CD8-positive, alpha-beta memory T cell (primary cell): Measurements from ENCODE around the gene TMPRSS2. TPM values are rescaled to one million over a fixed set of nuclear protein-coding genes. Genes with fewer than 3 reads are reported as not detected.

ENCODE experiments used
- CTCF ChIA-PET: fragments of 350-600 bp; sonication (Branson Sonifier 250); formaldehyde crosslinking; loops from one replicate; lab custom pipeline; 2021; ENCODE audit warnings: antibody characterized with exemption; lab: Charles Lee
- POLR2A ChIA-PET: fragments of 350-600 bp; sonication (Branson Sonifier 250); formaldehyde crosslinking; loops from one replicate; lab custom pipeline; 2021; ENCODE audit warnings: antibody characterized with exemption; lab: Charles Lee
- DNase-seq, 5 donors: peaks; one replicate each; pipeline versions ENCODE4 v3.0.0 to v3.0.0-alpha.2; 2020 to 2022; ENCODE audit warnings: mixed read lengths in 1 of 5
- H3K27ac ChIP-seq: one replicate; pipeline ENCODE4 v1.7.0; 2013; ENCODE audit warnings: low read depth, mild to moderate bottlenecking, low read length, moderate library complexity
- H3K27me3 ChIP-seq: 2 replicates; pipeline ENCODE4 v1.7.0; 2013; ENCODE audit warnings: low read length, mild to moderate bottlenecking; ENCODE audit not compliant: insufficient read depth, poor library complexity, severe bottlenecking
- H3K36me3 ChIP-seq: 2 replicates; pipeline ENCODE4 v1.7.0; 2013; ENCODE audit warnings: mild to moderate bottlenecking, low read length, moderate library complexity; ENCODE audit not compliant: insufficient read depth
- H3K4me1 ChIP-seq: 2 replicates; pipeline ENCODE4 v1.7.0; 2013; ENCODE audit warnings: mild to moderate bottlenecking, low read length, moderate library complexity; ENCODE audit not compliant: insufficient read depth
- H3K4me3 ChIP-seq: 2 replicates; pipeline ENCODE4 v1.7.0; 2013; ENCODE audit warnings: mild to moderate bottlenecking, low read length
- H3K9me3 ChIP-seq: 2 replicates; pipeline ENCODE4 v1.7.0; 2013; ENCODE audit warnings: mild to moderate bottlenecking, low read length
- H3K27ac Mint-ChIP-seq, 8 donors: one replicate each; pipeline ENCODE4 v1.8.0; 2020 to 2021; ENCODE audit warnings: mixed read lengths in 8 of 8, mild to moderate bottlenecking in 6 of 8, inconsistent platforms in 3 of 8, moderate library complexity in 3 of 8
- H3K27me3 Mint-ChIP-seq, 2 donors: one replicate each; pipeline ENCODE4 v1.8.0; 2020 to 2021; ENCODE audit warnings: mixed read lengths in 2 of 2, mild to moderate bottlenecking in 1 of 2, moderate library complexity in 1 of 2
- H3K36me3 Mint-ChIP-seq, 3 donors: one replicate each; pipeline ENCODE4 v1.8.0; 2020 to 2021; ENCODE audit warnings: mixed read lengths in 3 of 3, inconsistent platforms in 1 of 3, mild to moderate bottlenecking in 1 of 3
- H3K4me1 Mint-ChIP-seq, 3 donors: one replicate each; pipeline ENCODE4 v1.8.0; 2020 to 2021; ENCODE audit warnings: mixed read lengths in 3 of 3, inconsistent platforms in 1 of 3, mild to moderate bottlenecking in 1 of 3
- H3K4me3 Mint-ChIP-seq, 7 donors: one replicate each; pipeline ENCODE4 v1.8.0; 2020 to 2021; ENCODE audit warnings: mixed read lengths in 7 of 7, mild to moderate bottlenecking in 6 of 7, moderate library complexity in 4 of 7, inconsistent platforms in 2 of 7
- H3K9me3 Mint-ChIP-seq, 5 donors: one replicate each; pipeline ENCODE4 v1.8.0; 2020 to 2022; ENCODE audit warnings: mixed read lengths in 5 of 5, mild to moderate bottlenecking in 3 of 5, moderate library complexity in 2 of 5, inconsistent platforms in 1 of 5
- polyA plus RNA-seq: library from polyadenylated mRNA; unstranded; fragments of 300-500 nt; fragmentation: Illumina TruSeq; gene quantifications from one replicate; pipeline ENCODE4 v1.2.3, GENCODE V29; 2021
- total RNA-seq, 2 experiments: library from RNA; stranded (reverse); gene quantifications; one replicate each; pipeline ENCODE4 v1.2.3, GENCODE V29; 2021

Gene TMPRSS2
- total and polyA plus RNA-seq, 3 experiments from 2014 or later: not detected

- Mint-ChIP-seq H3K4me1 (no peaks in the 10 kb centered on the region), H3K27ac (peak overlapping the region in 1 of 8 donors; percentile 55), H3K4me3 (no peak overlapping the region), H3K36me3 (peaks cover 6 to 96% (median 35%) of the 10 kb centered on the region in 3 donors), H3K27me3 (no peaks in the 10 kb centered on the region), H3K9me3 (no peaks in the 10 kb centered on the region)
- no peaks in the 10 kb centered on the region for H3K9me3 ChIP-seq
- H3K4me1 ChIP-seq: no peaks in the 10 kb centered on the region
- H3K27ac ChIP-seq: no peak overlapping the region
- H3K27me3 ChIP-seq: no peaks in the 10 kb centered on the region
- ChIA-PET POLR2A (no interaction called here), CTCF (interaction anchor here (1.2 kb wide), 1 partner anchor 9 kb away, joined by 3 read pairs; no protein-coding TSS in a partner anchor)
- no peak for DNase-seq
- H3K4me3 ChIP-seq: no peak overlapping the region
- H3K36me3 ChIP-seq: peaks cover 47% of the 10 kb centered on the region
Observed at GRCh38 chr21:41449613-41450012, 58.3 kb downstream of the TMPRSS2 start.

GRCh38 chr21:41447356-41447755, 60.6 kb downstream of the TMPRSS2 start:
- H3K27ac ChIP-seq: no peak overlapping the region
- Mint-ChIP-seq H3K36me3 (peaks cover 17 to 94% (median 46%) of the 10 kb centered on the region in 3 donors), H3K27me3 (no peaks in the 10 kb centered on the region), H3K27ac (peak overlapping the region in 1 of 8 donors; percentile 36), H3K4me3 (no peak overlapping the region), H3K4me1 (no peaks in the 10 kb centered on the region), H3K9me3 (no peaks in the 10 kb centered on the region)
- H3K4me3 ChIP-seq: no peak overlapping the region
- no peaks in the 10 kb centered on the region for H3K27me3 ChIP-seq
- H3K9me3 ChIP-seq: no peaks in the 10 kb centered on the region
- ChIA-PET POLR2A (no interaction called here), CTCF (no interaction called here)
- no peaks in the 10 kb centered on the region for H3K4me1 ChIP-seq
- H3K36me3 ChIP-seq: peaks cover 46% of the 10 kb centered on the region
- no peak for DNase-seq

- Histone ChIP-seq H3K4me3 (no peak overlapping the region), H3K9me3 (no peaks in the 10 kb centered on the region), H3K27ac (no peak overlapping the region), H3K27me3 (no peaks in the 10 kb centered on the region), H3K4me1 (no peaks in the 10 kb centered on the region), H3K36me3 (peaks cover 51% of the 10 kb centered on the region)
- no peak overlapping the region for H3K4me3 Mint-ChIP-seq
- DNase-seq: no peak
- no peaks in the 10 kb centered on the region for H3K4me1 Mint-ChIP-seq
- H3K27ac Mint-ChIP-seq: no peak overlapping the region
- ChIA-PET CTCF (no interaction called here), POLR2A (no interaction called here)
- H3K27me3 Mint-ChIP-seq: no peaks in the 10 kb centered on the region
- H3K9me3 Mint-ChIP-seq: no peaks in the 10 kb centered on the region
- peaks cover 18 to 94% (median 52%) of the 10 kb centered on the region in 3 donors for H3K36me3 Mint-ChIP-seq
Observed at GRCh38 chr21:41446586-41446985, 61.4 kb downstream of the TMPRSS2 start.

GRCh38 chr21:41445465-41445862, 62.5 kb downstream of the TMPRSS2 start:
- H3K4me3 ChIP-seq: no peak overlapping the region
- no peaks in the 10 kb centered on the region for H3K27me3 ChIP-seq
- peaks cover 55% of the 10 kb centered on the region for H3K36me3 ChIP-seq
- H3K27ac ChIP-seq: no peak overlapping the region
- CTCF ChIA-PET: no interaction called here
- Mint-ChIP-seq H3K27me3 (no peaks in the 10 kb centered on the region), H3K4me1 (no peaks in the 10 kb centered on the region), H3K27ac (peak overlapping the region in 1 of 8 donors; percentile 12), H3K9me3 (no peaks in the 10 kb centered on the region), H3K4me3 (no peak overlapping the region), H3K36me3 (peaks cover 18 to 95% (median 52%) of the 10 kb centered on the region in 3 donors)
- H3K9me3 ChIP-seq: no peaks in the 10 kb centered on the region
- no peak for DNase-seq
- no peaks in the 10 kb centered on the region for H3K4me1 ChIP-seq
- POLR2A ChIA-PET: no interaction called here

- CTCF ChIA-PET: no interaction called here
- Histone ChIP-seq H3K27ac (no peak overlapping the region), H3K9me3 (no peaks in the 10 kb centered on the region), H3K27me3 (no peaks in the 10 kb centered on the region), H3K36me3 (peaks cover 58% of the 10 kb centered on the region), H3K4me1 (no peaks in the 10 kb centered on the region), H3K4me3 (no peak overlapping the region)
- no peaks in the 10 kb centered on the region for H3K27me3 Mint-ChIP-seq
- peaks cover 18 to 96% (median 52%) of the 10 kb centered on the region in 3 donors for H3K36me3 Mint-ChIP-seq
- H3K9me3 Mint-ChIP-seq: no peaks in the 10 kb centered on the region
- POLR2A ChIA-PET: no interaction called here
- H3K27ac Mint-ChIP-seq: peak overlapping the region in 2 of 8 donors; percentile 50 to 51
- H3K4me1 Mint-ChIP-seq: no peaks in the 10 kb centered on the region
- no peak overlapping the region for H3K4me3 Mint-ChIP-seq
- no peak for DNase-seq
Observed at GRCh38 chr21:41444703-41445464, 63.1 kb downstream of the TMPRSS2 start.

- CTCF ChIA-PET: no interaction called here
- Histone ChIP-seq H3K36me3 (peaks cover 64% of the 10 kb centered on the region), H3K27me3 (no peaks in the 10 kb centered on the region), H3K9me3 (no peaks in the 10 kb centered on the region), H3K4me1 (no peaks in the 10 kb centered on the region), H3K4me3 (no peak overlapping the region), H3K27ac (no peak overlapping the region)
- H3K27me3 Mint-ChIP-seq: peaks cover 0 to 2% of the 10 kb centered on the region in 2 donors
- H3K9me3 Mint-ChIP-seq: no peaks in the 10 kb centered on the region
- peaks cover 18 to 95% (median 54%) of the 10 kb centered on the region in 3 donors for H3K36me3 Mint-ChIP-seq
- no peaks in the 10 kb centered on the region for H3K4me1 Mint-ChIP-seq
- no peak overlapping the region for H3K4me3 Mint-ChIP-seq
- peak overlapping the region in 1 of 8 donors; percentile 55 for H3K27ac Mint-ChIP-seq
- DNase-seq: no peak
- POLR2A ChIA-PET: no interaction called here
Observed at GRCh38 chr21:41443562-41443961, 64.4 kb downstream of the TMPRSS2 start.

- Histone ChIP-seq H3K4me3 (no peak overlapping the region), H3K27ac (no peak overlapping the region), H3K9me3 (no peaks in the 10 kb centered on the region), H3K27me3 (no peaks in the 10 kb centered on the region), H3K36me3 (peaks cover 73% of the 10 kb centered on the region), H3K4me1 (no peaks in the 10 kb centered on the region)
- Mint-ChIP-seq H3K36me3 (peaks cover 18 to 94% (median 52%) of the 10 kb centered on the region in 3 donors), H3K4me1 (no peaks in the 10 kb centered on the region), H3K9me3 (no peaks in the 10 kb centered on the region), H3K27ac (peak overlapping the region in 3 of 8 donors; percentile 7 to 55 (median 17)), H3K4me3 (no peak overlapping the region), H3K27me3 (peaks cover 0 to 2% of the 10 kb centered on the region in 2 donors)
- CTCF ChIA-PET: no interaction called here
- DNase-seq: no peak
- POLR2A ChIA-PET: no interaction called here
Observed at GRCh38 chr21:41442481-41443186, 65.3 kb downstream of the TMPRSS2 start.

GRCh38 chr21:41441546-41441945, 66.4 kb downstream of the TMPRSS2 start:
- ChIA-PET CTCF (no interaction called here), POLR2A (no interaction called here)
- Histone ChIP-seq H3K36me3 (peaks cover 72% of the 10 kb centered on the region), H3K27ac (no peak overlapping the region), H3K4me3 (no peak overlapping the region), H3K27me3 (no peaks in the 10 kb centered on the region), H3K4me1 (no peaks in the 10 kb centered on the region), H3K9me3 (no peaks in the 10 kb centered on the region)
- Mint-ChIP-seq H3K4me3 (no peak overlapping the region), H3K36me3 (peaks cover 23 to 94% (median 48%) of the 10 kb centered on the region in 3 donors), H3K27me3 (peaks cover 0 to 2% of the 10 kb centered on the region in 2 donors), H3K4me1 (peaks cover 0 to 4% (median 0%) of the 10 kb centered on the region in 3 donors), H3K9me3 (no peaks in the 10 kb centered on the region), H3K27ac (peak overlapping the region in 1 of 8 donors; percentile 1)
- DNase-seq: no peak
